Prostate gland (tissue), 2 donors: ENCODE results near the gene DDX39A. TPM values are rescaled to one million over a fixed set of nuclear protein-coding genes. Genes with fewer than 3 reads are reported as not detected.

Experiments used
- DNase-seq: peaks from one replicate; pipeline ENCODE4 v3.0.0-alpha.2; 2019; ENCODE audit warnings: low spot score
- H3K27ac ChIP-seq, 2 donors: fragments of 200-600 bp; sonication (generic); 2 replicates each; pipeline ENCODE4 v1.5.1; 2017 to 2019
- H3K27me3 ChIP-seq: fragments of 200-600 bp; sonication (generic); replicated peaks from 2 replicates; pipeline ENCODE4 v1.5.1; 2019; ENCODE audit not compliant: insufficient read depth
- H3K36me3 ChIP-seq, 2 donors: fragments of 200-600 bp; sonication (generic); 1 replicate in 1 of 2; 2 replicates in 1 of 2; pipeline versions ENCODE4 v1.5.1 to v1.8.1; 2017 to 2019
- H3K4me1 ChIP-seq: fragments of 200-600 bp; sonication (generic); replicated peaks from 2 replicates; pipeline ENCODE4 v1.5.1; 2019
- H3K4me3 ChIP-seq, 2 donors: fragments of 200-600 bp; sonication (generic); 2 replicates each; pipeline ENCODE4 v1.5.1; 2017 to 2019
- H3K9me3 ChIP-seq: fragments of 200-600 bp; sonication (generic); 2 replicates; pipeline ENCODE4 v1.5.1; 2017
- CTCF ChIP-seq, 4 experiments: fragments of 200-600 bp in 2 of 4; fragments of 450-650 bp in 2 of 4; sonication (generic) in 2 of 4; IDR thresholded peaks; 1 replicate in 3 of 4; 2 replicates in 1 of 4; pipeline ENCODE4 v1.5.1; 2016 to 2019; ENCODE audit warnings: antibody characterized with exemption in 4 of 4, mild to moderate bottlenecking in 2 of 4, moderate library complexity in 2 of 4
- POLR2A ChIP-seq: fragments of 450-650 bp; IDR thresholded peaks from one replicate; pipeline ENCODE4 v1.6.1; 2016; ENCODE audit warnings: antibody characterized with exemption, mild to moderate bottlenecking
- POLR2AphosphoS5 ChIP-seq: sonication (generic); formaldehyde crosslinking; IDR thresholded peaks from one replicate; pipeline ENCODE4 v1.6.1; 2017; ENCODE audit warnings: antibody characterized with exemption
- WGBS: methylation state at CpG from one replicate; pipeline ENCODE4 v1.1.5; 2018; 5-methylcytosine and 5-hydroxymethylcytosine counted together
- intact Hi-C: fragments of 100-400 bp; cut with DNase I; formaldehyde crosslinking; loops from one replicate; pipeline ENCODE4 v1.14.2; 2022
- total RNA-seq, 2 donors: library from RNA; depleted of rRNA; stranded (reverse); fragments of >200 nt; gene quantifications; one replicate each; pipeline ENCODE4 v1.1.0, GENCODE V29; 2016

Gene DDX39A
- total RNA-seq, 2 donors from 2014 or later = 64.9 to 121 TPM

- intact Hi-C loops = no loop called here
- Histone ChIP-seq H3K4me1 (peaks cover 5% of the 10 kb centered on the region), H3K27ac (peak overlapping the region; percentile 74 to 75), H3K4me3 (peak overlapping the region; percentile 68 to 77), H3K36me3 (no peaks in the 10 kb centered on the region), H3K27me3 (no peaks in the 10 kb centered on the region), H3K9me3 (no peaks in the 10 kb centered on the region)
- peak; percentile 35 for DNase-seq
- 4% methylated on average over 19 of the region's 52 CpGs for WGBS
- TF ChIP-seq CTCF (IDR thresholded peaks at IDR 0.05) (peak in 1 of 4 experiments; percentile 25), POLR2A (no peak), POLR2AphosphoS5 (peak; percentile 25)
Measured at GRCh38 chr19:14433554-14434501, 14.7 kb upstream of the DDX39A start.

DNA sequence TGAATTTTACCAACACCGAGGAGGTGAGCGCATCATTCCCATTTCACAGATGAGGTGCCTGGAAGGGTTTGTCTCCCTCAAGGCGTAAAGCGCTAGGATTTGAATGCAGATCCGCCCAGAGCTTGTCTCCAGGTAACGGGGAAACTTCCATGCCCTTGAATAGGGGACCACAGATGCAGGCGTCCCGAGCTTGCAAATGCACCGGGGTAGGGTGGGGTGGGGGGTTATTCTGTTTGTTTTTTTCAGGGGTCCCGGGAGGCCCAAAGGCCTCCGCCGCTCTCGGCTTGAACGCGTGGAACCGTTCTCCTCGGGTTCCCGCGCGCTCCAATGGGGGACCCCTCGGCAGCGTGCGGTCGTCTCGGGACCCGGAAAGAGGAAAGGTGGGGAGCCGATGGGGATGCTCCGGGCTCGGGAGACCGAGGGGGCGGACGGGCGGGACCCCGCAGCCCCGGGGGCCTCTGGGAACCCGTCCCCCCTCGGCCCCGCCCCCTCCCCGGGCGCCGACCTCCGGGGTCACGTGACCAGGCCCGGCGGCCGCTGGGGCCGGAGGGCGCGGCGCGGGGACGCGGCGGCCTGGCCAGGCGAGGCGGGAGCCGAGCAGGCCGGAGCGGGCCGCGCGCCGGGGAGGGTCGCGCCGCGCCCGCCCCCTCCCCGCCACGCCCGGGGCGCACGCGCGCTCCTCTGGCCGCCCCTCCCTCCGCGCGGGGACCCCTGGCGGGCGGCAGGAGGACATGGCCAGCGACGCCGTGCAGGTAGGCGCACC, 13.8 kb upstream of the DDX39A start, which contains the start of gene PKN1:
Gene PKN1, plus strand, starts transcription at position 516 of the 763 bp plus-strand sequence. Its CDS starts 216 bp downstream, at position 732.
- no peak for TF ChIP-seq POLR2AphosphoS5
- TF ChIP-seq POLR2A = no peak
- no peak for TF ChIP-seq CTCF (IDR thresholded peaks at IDR 0.05)
- Histone ChIP-seq H3K27ac (peak within 1 kb of the TSS; percentile 74 to 75), H3K9me3 (no peaks in the 10 kb centered on the region), H3K36me3 (no peaks in the 10 kb centered on the region), H3K4me3 (peak within 1 kb of the TSS; percentile 68 to 77), H3K4me1 (peaks cover 5% of the 10 kb centered on the region), H3K27me3 (no peaks in the 10 kb centered on the region)
- no peak for DNase-seq
- 4% methylated on average over 37 of the region's 85 CpGs for WGBS
- intact Hi-C loops = no loop called here

DNA sequence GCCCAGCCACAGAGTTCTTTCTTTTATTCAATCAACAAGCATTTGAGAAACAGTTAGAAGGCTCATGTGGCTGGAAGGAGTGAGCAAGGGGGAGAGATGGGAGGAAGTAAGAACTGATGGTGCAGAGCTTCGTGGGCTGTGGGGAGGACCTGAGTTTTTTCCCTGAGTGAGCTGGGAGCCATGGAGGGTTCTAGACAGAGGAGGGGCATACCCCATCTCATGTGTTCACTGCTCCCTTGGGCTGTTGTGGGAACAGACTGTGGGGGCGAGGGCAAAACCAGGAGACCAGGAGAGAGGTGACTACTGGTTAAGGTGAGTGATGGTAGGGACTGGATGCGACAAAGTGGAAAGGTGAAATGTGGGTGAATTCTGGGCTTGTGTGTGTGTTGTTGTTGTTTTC, 11.6 kb upstream of the DDX39A start:
- WGBS = 75% methylated on average over 3 of the region's 3 CpGs
- Histone ChIP-seq H3K9me3 (no peaks in the 10 kb centered on the region), H3K4me1 (peaks cover 5% of the 10 kb centered on the region), H3K27me3 (no peaks in the 10 kb centered on the region), H3K27ac (no peak overlapping the region), H3K4me3 (no peak overlapping the region), H3K36me3 (no peaks in the 10 kb centered on the region)
- intact Hi-C loops = no loop called here
- DNase-seq = no peak
- TF ChIP-seq POLR2AphosphoS5 (no peak), POLR2A (no peak), CTCF (IDR thresholded peaks at IDR 0.05) (no peak)

- intact Hi-C loops = no loop called here
- no peaks in the 10 kb centered on the region for H3K4me1 ChIP-seq
- TF ChIP-seq CTCF (IDR thresholded peaks at IDR 0.05) = no peak
- TF ChIP-seq POLR2AphosphoS5 = no peak
- no peak for TF ChIP-seq POLR2A
- no peak for DNase-seq
- 64% methylated on average over 4 of the region's 4 CpGs for WGBS
- no peaks in the 10 kb centered on the region for H3K36me3 ChIP-seq
- no peaks in the 10 kb centered on the region for H3K9me3 ChIP-seq
- H3K27ac ChIP-seq = no peak overlapping the region
- H3K27me3 ChIP-seq = no peaks in the 10 kb centered on the region
- no peak overlapping the region for H3K4me3 ChIP-seq
Measured at GRCh38 chr19:14428882-14429416, 9.8 kb upstream of the DDX39A start.
